Forelimb muscle (tissue), 1 donor: Measurements from ENCODE around the gene CEP135. TPM values are rescaled to one million over a fixed set of nuclear protein-coding genes. Genes with fewer than 3 reads are reported as not detected.
"Not testable (repeated sequence)": the region's sequence is repeated elsewhere in the genome, so short reads cannot be mapped to it uniquely, and the experiment has no call there.

ENCODE experiments used
- DNase-seq: peaks from one replicate; pipeline ENCODE4 v3.0.0-alpha.2; 2013; ENCODE audit warnings: low read depth
- polyA plus RNA-seq: library from polyadenylated mRNA; unstranded; fragments of 120-200 nt; gene quantifications from one replicate; pipeline ENCODE4 v1.2.1, GENCODE V29; 2013; ENCODE audit not compliant: insufficient read length

The CEP135 gene
- polyA plus RNA-seq, 1 donor: 5.6 TPM

DNA sequence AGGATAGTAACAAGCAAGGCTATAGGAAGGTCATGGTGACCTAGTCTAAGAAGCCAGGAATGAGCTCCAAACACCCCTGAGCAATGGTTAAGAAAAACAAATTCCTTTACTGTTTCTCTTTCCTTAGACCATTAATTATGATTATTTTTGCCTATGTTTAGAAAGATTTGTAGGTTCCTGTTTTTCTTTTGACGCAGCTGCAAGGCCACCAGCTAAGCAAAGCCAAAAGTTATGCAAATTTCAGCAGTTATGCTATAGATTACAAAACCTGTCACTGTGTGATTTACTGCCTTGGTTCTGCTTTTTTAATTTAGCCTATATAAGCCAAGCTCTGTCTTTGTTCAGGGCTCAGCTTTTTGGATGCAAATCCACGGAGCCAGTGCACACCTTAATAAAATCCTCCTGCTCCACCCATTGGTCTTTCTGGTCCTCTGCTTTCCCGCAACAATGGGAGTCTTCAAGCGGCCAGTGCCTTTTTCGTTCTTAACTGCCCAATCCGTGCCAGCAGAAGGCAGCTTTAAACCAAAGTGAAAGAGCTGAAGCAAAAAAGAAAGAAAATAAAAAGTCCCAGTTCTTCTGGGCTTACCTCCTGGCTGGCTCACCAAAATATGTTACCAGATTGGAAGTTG is 1.4 kb upstream of the CEP135 start:
- no peak for DNase-seq

DNA sequence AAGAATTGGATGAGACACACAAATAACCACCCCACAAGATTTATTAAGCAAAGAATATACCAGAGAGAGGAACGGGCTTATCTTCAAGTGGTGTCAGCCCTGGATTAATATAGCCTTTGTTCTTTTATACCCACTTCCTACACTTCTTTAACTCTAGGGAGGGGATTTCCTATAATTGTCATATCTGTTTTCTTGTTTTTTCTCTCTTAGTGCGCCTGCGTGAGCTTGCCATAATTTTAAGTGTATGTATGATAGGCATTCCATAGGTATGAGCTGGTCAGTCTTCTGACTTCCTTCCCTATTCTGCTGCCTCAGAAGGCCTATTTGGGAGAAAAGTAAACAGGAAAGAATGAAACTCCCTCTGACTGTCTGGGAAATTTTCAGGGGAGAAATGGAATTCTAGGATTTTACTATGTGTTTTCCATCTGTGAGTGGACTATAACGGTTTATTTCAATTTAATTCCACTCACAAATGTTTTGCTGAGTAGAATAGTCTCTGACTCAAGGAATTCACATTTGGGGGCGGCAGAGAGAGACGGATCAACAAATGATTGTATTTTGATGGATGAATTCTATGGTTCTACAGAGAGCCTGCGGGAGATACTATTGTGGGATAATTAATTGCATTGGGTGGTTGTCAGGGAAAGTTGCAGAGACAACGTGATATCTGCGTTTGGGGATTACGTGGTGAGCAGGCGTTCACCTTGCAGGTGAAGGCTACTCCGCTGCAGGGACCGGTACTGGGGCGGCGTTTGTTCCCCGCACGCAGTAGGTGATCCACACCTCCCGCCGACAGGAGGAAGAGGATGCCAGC is 626 bp upstream of the CEP135 start:
- DNase-seq: no peak

DNA sequence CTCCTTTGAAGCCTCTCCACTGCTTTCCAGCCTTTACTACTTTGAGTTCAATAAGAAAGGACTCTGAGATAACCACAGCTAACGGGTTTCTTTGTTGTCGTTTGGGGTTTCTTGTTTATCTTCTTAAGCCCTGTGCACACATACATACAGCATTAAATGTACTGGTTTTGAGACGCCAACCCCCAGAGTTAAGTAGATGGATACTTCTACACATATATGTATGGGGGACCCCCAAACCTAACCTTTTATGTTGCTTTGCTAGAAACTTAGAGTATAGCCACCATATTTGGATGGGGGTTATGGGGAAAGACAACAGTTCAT is 697 bp downstream of the CEP135 start:
- DNase-seq: no peak

DNA sequence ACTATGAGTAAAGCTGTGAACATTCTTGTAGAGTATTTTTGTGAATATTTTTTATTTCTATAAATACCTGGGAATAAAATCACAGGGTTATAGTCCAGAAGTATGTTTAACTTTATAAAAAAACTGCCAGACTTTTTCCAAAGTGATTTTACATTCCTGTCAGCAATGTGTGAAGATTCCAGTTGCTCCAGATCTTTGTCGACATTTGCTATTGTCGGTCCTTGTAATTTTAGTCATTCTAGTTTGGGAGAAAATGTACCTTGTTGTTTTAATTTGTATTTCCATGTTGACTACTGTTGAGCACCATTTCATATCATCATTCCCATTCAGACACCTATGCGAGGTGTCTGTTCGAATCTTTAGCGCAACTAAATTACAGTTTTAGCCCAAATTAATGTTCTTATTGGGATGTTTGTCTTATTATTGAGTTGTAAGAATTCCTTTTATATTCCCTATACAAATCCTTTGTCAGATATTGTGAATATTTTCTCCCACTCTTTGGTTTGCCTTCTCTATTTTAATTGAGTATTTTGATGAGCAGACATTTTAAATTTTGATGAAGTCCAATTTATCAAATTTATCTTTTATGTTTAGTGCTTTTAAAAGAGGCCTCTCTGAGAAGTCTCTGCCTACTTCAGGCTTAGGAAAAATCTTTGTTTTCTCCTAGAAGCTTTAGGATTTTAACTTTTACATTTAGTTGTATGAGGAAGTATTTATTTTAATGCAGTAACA is 2.6 kb downstream of the CEP135 start:
- no peak for DNase-seq

DNA sequence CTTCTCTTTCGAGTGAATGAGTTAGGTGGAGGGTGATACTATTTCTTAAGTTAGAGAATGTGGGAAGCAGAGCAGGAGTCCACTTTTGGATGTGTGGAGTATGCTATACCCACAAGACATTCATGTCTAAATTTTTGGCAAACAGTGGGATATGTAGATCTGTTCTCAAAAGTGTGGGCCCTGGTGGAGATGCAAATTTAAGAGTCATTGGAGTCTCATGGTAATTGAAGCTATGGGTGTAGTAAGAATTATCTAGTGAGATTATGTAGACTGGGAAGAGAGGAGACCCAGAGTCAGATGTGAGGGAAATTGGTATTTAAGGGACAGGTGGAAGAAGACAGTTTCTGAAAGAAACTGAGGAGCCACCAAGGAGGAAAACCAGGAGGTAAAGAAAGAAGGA is 7.0 kb downstream of the CEP135 start:
- DNase-seq: no peak

DNA sequence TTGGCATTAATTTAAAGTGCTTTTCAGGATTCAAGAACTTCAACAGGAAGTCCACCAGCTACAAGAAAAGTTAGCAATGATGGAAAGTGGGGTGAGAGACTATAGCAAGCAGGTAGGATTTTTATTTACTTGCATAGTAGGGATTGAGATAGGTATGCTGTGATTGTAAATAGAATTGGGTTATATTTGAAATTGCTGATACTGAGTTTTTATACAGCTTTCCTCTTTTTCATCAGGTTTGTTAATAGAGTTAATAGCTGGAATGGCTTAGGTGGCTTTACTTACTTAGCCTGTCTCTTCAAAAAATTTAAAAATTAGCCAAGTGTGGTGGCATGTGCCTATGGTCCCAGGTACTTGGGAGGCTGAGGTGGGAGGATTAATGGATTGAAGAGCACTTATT is 10.9 kb downstream of the CEP135 start:
- DNase-seq: no peak

DNA sequence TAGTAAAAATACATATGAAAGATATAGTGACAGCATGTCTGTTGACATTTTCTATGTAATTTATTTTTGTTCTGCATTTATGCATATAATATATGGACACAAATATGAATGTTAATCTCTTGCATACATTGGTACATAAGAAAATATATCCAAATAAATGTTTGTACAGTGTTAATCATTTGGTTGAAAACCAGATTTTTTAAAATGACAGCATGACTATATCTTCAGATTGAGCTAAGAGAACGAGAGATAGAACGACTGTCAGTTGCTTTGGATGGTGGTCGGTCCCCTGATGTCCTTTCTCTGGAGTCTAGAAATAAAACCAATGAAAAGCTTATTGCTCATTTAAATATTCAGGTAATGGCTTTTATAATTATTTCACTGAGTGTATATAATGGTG is 15.3 kb downstream of the CEP135 start:
- no peak for DNase-seq

DNA sequence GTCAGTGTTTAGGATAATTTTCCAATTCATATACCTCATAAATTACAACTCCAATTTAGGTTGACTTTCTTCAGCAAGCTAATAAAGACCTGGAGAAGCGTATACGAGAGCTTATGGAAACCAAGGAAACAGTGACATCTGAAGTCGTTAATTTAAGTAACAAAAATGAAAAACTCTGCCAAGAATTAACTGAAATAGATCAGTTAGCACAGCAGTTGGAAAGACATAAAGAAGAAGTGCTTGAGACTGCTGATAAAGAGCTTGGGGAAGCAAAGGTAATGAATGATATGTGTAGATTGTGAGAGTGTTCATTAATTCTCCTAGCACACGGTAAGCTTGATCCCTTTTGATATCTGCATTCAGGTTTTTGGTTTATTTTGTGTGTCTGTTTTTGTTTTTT is 16.8 kb downstream of the CEP135 start:
- DNase-seq: no peak

DNA sequence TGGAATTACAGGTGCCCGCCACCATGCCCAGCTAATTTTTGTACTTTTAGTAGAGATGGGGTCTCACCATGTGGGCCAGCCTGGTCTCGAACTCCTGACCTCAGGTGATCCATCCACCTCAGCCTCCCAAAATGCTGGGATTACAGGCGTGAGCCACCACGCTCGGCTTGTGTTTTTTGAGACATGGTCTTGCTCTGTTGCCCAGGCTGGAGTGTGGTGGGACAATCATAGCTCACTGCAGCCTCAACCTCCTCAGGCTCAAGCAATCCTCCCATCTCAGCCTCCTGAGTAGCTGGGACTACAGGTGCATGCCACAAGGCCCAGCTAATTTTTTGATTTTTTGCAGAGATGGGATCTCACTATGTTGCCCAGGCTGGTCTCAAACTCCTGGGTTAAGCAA is 17.6 kb downstream of the CEP135 start:
- DNase-seq: not testable (repeated sequence)

DNA sequence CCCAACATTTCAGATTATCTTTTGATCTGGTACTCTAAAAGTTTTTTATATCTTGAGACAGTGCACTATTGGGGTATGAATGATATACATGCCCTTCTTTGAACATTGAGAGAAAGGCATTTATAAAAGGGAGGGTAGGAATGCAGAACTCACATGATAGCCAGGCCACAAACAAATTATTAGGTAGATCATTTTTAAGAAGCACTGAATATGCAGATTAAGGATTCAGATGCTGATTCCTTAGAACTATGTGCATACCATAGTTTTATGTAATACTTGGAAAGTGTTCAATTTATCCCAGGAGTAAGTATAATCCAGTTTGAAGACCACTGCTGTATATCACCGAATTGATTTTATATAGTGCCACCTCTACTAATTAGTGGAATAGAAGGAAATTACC is 18.6 kb downstream of the CEP135 start:
- no peak for DNase-seq

DNA sequence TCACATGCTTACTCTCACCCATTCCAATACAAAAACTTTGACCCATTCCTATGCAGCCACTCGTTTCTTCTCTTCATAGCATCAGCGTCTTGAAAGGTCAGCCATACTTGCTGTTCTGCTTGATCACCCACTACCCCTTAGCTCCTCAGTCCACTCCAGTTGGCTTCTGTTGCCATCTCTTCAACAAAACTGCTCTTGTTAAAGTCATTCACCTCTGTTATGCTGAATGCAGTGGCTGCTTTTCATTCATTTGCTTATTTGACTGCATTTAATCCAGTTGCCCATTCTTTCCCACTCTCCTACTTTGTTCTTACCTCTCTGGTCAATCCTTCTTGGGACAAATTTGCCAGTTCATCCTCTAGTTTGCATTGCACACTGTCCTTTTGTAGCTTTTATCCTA is 24.9 kb downstream of the CEP135 start:
- DNase-seq: no peak

DNA sequence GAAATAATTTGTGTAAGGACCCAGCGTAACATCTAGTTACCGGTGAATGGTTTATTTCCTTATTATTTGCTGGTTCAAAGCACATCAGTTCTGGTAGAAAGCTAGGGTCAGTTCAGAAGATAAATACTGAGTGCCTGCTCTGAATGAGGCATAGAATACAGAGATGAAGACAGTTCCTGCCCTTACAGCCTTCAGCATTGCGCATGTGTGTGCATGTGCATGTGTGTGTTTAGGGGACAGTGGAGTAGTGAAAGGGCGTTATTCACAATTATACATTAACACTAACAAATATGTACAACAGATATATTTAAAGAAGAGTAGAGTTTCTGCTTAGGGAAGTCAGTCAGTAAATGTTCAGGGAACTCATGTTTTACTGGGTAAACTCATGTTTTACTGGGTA is 29.1 kb downstream of the CEP135 start:
- no peak for DNase-seq

DNA sequence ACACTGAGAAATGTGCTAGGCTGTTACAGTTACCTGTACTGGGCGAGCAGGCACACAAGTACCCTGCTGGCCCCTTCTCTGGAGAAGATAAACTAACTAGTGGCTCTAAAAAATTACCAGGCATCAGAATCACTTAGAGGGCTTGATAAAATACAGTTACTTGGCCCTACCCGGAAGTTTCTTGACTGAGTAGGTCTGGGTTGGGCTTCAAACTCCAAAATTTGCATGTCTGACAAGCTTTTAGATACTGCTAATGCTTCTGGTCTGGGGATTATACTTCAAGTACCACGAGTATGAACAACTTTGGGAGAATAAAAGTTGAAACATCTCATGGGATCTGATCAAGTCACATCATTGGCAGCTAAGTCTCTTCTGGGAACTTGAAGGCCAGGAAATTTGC is 30.8 kb downstream of the CEP135 start:
- no peak for DNase-seq

DNA sequence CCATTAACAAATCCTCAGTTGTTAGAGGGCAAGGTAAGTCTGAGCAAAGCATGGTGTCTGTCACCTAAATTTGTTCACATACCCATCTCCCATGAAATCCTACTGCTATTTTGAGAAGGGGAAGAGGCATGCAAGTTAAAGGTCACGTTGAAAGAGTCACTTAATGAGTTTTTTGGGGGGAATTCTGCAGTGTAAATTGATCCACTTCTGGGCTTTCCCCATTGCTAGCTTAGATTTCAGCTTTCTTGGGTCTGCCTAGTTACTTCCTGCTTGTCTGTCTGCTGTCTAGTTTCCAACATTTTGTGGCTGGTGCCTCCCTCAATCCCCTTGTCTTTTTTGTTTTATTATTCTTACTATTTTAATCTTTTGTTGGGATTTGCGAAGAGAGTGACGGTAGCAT is 32.0 kb downstream of the CEP135 start:
- DNase-seq: no peak

DNA sequence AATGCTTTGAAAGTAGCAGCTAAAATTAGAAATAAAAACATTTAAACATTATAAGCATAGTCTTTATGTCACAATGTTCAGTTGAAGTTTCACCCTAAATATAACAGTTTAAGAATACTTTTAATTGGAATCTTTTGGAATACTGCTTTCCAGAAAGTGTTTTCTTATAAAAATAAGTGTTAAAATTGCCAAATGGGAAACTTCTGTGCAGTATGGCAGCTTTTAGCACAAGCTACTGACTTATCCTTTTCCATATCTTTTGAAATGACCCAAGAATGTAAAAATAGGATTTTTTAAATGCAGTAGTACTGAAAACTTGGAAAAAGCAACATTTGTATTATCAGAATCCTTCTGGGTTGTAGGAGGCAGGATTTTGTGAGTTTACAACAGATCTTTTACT is 34.2 kb downstream of the CEP135 start:
- DNase-seq: no peak

DNA sequence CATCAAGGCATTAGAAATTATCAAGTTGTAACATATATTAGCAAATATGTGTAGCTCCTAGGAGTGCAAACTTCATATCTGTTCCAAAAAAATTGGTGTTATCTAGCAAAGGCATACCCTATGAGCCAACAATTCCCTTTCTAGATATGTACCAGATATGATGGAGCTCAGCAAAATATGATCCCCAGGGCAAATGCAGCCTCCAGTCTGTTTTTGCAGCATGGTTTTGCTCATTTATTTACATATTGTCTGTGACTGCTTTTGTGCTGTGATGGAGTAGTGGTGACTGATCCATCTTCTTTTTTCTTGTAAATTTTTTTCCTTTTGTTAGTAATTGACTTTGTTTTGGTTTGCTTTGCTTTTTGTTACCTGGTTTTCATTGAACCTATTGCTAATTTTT is 41.0 kb downstream of the CEP135 start:
- DNase-seq: no peak

DNA sequence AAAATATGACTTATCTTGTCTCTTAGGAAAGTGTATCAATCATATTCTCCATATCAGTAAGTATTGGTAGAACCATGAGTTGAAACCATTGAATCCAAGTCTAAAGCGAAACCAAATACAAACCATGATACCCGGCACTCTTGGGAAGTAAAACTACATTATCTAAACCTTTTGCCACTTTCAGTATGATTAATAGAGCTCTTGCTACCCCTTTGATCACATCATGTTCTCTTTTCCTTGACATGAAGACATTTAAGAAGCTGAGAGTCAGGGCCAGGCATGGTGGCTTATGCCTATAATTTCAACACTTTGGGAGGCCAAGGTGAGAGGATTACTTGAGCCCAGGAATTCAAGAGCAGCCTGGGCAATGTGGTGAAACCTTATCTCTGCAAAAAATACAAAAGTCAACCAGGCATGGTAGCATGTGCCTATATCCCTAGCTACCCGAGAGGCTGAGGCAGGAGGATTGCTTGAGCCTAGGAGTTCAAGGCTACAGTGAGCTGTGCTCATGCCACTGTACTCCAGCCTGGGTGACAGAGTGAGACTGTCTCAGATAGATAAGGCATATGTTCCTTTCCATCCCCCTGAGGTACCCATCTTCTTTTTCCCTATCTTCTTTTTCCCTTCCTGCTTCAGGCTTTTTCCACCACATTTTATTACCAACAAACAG is 45.4 kb downstream of the CEP135 start:
- no peak for DNase-seq

DNA sequence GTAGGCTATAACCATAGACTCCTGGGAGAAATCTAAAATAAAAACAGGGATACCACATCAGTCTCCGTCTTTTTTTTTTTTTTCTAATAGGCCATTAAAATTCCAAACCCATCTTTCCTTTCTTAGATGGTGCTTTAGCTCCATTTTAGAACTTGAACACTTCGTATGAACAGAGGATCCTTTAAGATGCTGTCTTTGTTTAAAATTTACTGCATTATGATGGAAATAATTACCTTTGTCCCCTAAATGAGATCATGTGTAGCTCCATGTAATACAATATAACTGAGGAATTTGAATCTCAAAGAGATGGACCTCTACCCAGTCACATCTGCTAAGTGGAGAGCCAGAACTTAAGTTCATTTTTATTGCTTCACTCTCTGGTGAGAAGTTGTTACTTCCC is 47.9 kb downstream of the CEP135 start:
- no peak for DNase-seq

DNA sequence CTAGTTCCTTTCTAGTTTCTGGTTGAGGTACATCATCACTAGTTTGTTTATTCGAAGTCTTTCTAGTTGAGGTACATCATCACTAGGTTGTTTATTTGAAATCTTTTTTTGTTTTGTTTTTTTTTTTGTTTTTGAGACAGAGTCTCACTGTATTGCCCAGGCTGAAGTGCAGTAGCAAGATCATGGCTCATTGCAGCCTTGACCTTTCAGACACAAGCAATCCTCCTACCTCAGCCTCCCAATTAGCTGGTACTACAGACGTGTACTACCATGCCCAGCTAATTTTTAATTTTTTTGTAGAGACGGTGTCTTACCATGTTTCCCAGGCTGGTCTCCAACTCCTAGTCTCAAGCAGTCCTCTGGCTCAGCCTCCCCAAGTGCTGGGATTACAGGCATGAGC is 54.9 kb downstream of the CEP135 start:
- no peak for DNase-seq

DNA sequence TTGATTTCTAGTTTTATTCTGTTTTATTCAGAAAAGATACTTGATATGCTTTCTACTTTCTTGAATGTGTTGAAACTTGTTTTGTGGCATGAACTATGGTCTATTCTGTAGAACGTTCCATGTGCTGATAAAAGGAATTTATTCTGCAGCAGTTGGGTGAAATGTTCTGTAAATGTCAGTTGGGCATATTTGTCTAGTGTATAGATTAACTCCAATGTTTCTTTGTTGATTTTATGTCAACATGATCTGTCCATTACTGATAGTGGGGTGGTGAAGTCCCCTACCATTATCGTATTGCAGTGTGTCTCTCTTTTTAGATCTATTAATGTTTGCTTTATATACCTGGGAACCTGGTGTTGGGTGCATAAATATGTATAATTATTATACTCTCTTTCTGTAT is 55.5 kb downstream of the CEP135 start:
- DNase-seq: no peak

DNA sequence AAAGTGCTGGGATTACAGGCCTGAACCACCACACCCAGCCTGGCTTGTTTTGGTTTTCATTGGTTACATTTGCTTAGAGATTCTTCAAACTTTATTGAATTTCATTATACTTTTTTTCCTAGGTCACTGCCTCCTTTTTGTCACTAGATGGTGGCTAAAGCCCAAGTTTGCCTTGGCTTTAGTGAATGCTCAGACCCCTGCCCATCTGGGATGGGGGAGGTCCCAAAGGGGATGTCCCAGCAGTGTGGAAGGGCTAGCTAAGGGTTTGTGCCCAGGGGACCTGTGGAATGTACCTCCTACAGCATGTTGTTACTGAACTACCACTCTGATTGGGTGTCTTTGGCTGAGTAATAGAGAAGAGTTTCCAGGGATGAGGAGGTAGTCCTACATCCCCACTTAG is 58.4 kb downstream of the CEP135 start:
- no peak for DNase-seq

DNA sequence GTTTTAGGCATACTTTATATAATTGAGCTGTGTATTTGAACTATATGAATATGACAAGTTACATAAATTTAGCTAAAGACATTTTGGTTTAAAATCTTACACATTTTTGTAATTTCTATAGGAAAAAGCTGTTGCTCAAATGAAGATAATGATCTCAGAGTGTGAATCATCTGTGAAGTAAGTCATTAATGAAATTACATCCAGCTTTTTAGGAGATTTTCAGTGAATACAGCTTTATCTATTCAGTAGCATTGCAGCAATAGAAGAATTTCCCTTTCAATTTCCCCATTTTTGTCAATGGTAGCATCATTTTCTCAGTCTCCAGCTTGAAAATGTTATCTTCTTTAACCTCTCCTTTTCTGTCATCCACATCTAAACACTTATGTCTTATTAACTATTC is 59.5 kb downstream of the CEP135 start:
- no peak for DNase-seq

DNA sequence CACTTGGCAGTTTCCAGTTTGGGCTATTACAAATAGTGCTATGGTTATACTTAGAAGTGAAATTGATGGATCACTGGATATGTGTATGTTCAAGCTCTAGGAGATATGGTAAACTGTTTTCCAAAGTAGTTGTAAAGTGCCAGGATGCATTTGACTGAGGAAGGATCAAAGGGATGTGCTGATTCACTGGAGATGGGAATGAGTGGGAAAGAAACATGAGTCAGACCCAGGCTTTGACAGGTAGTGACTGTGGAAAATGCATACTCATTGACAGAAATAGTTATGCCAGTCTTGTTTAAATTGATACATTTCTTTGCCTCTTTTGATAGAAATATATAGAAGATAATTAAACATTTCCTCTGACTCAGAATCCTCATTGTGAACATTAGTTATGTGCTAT is 77.9 kb downstream of the CEP135 start:
- no peak for DNase-seq
